Upper lobe of left lung (tissue), 4 donors: ENCODE data around the gene TFCP2.

Source experiments
- EP300 ChIP-seq, 4 donors: sonication (generic); formaldehyde crosslinking; IDR thresholded peaks; one replicate each; pipeline ENCODE4 v1.5.1; 2017; ENCODE audit warnings: antibody characterized with exemption in 4 of 4, control low read depth in 2 of 4
- POLR2A ChIP-seq, 4 donors: fragments of 450-650 bp; IDR thresholded peaks; one replicate each; pipeline ENCODE4 v1.5.1; 2016 to 2017; ENCODE audit warnings: antibody characterized with exemption in 4 of 4, mild to moderate bottlenecking in 2 of 4
- POLR2AphosphoS5 ChIP-seq, 2 donors: sonication (generic); formaldehyde crosslinking; IDR thresholded peaks; one replicate each; pipeline ENCODE4 v1.5.1; 2017; ENCODE audit warnings: antibody characterized with exemption in 2 of 2
- TF ChIP-seq, protein P1 (sequence below), 6 experiments: fragments of 450-650 bp in 4 of 6; fragments of 200-600 bp in 2 of 6; sonication (generic) in 2 of 6; IDR thresholded peaks; one replicate each; pipeline ENCODE4 v1.5.1; 2016 to 2019; ENCODE audit warnings: antibody characterized with exemption in 6 of 6

DNA sequence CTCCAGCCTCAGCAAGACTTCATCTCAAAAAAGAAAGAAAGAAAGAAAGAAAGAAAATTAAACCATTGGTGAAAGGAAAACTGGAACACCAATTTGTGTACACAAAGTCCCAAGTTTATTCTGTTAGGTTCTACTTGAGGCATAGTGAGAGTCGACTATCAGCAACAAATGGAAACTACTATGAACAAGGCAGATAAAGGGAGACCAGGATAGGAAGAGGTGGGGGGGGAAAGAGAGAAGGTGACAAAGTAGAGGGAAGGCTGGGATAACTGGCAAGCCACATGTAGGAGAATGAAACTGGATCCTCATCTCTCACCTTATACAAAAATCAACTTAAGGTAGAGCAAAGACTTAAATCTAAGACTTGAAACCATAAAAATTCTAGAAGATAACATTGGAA is 25.6 kb downstream of the TFCP2 start:
- TF ChIP-seq EP300 (IDR thresholded peaks at IDR 0.05) (no peak), POLR2AphosphoS5 (IDR thresholded peaks at IDR 0.05) (no peak), POLR2A (IDR thresholded peaks at IDR 0.05) (no peak)
- TF ChIP-seq, protein P1, sequence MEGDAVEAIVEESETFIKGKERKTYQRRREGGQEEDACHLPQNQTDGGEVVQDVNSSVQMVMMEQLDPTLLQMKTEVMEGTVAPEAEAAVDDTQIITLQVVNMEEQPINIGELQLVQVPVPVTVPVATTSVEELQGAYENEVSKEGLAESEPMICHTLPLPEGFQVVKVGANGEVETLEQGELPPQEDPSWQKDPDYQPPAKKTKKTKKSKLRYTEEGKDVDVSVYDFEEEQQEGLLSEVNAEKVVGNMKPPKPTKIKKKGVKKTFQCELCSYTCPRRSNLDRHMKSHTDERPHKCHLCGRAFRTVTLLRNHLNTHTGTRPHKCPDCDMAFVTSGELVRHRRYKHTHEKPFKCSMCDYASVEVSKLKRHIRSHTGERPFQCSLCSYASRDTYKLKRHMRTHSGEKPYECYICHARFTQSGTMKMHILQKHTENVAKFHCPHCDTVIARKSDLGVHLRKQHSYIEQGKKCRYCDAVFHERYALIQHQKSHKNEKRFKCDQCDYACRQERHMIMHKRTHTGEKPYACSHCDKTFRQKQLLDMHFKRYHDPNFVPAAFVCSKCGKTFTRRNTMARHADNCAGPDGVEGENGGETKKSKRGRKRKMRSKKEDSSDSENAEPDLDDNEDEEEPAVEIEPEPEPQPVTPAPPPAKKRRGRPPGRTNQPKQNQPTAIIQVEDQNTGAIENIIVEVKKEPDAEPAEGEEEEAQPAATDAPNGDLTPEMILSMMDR (IDR thresholded peaks at IDR 0.05): no peak
